ENCODE results near the gene SLX9.
"Not testable (repeated sequence)": the region's sequence is repeated elsewhere in the genome, so short reads cannot be mapped to it uniquely, and the experiment has no call there.

The SLX9 gene

GRCh38 chr21:44969931-44970755 lies 30.3 kb downstream of the SLX9 start:
- H3K4me3 ChIP-seq (ENCODE audit: low read depth, low read length): no peak overlapping the region
- DNase-seq (ENCODE audit: low read depth): no peak

GRCh38 chr21:44970766-44971671 lies 31.2 kb downstream of the SLX9 start:
- no peak for DNase-seq (ENCODE audit: low read depth)
- H3K4me3 ChIP-seq (ENCODE audit: low read depth, low read length): no peak overlapping the region

GRCh38 chr21:44971672-44971995 lies 31.8 kb downstream of the SLX9 start:
- H3K4me3 ChIP-seq (ENCODE audit: low read depth, low read length): no peak overlapping the region
- no peak for DNase-seq (ENCODE audit: low read depth)

DNA sequence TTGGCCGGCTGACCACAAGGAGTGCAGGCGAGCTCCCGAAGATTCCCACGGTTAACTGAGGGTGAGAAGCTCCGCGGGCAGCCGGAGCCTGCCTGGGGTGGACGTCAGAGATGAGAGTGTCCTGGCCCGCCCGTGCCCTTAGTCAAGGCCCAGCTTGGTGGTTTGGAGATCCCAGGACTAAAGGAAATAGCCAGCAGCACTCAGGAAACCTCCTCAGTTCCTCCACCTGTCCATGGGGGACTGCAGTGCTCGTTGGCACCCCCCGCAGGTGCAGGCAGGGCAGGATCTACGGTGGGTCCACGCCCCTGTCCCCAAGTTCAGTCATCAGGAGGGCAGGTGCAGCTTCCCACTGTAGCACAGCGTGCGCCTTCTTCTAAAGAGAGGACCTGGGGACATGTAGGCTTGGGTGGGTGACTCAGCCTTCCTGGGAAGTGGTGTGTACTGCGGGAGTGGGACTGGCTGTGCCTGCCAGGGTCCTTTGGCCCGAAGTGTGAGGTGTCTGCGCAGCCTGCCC lies 32.5 kb downstream of the SLX9 start:
- DNase-seq (ENCODE audit: low read depth): no peak
- H3K4me3 ChIP-seq (ENCODE audit: low read depth, low read length): no peak overlapping the region

- no peak for DNase-seq (ENCODE audit: low read depth)
- H3K4me3 ChIP-seq (ENCODE audit: low read depth, low read length): no peak overlapping the region
Measured at GRCh38 chr21:44972821-44973220, 33.0 kb downstream of the SLX9 start.

- no peak for DNase-seq (ENCODE audit: low read depth)
- no peak overlapping the region for H3K4me3 ChIP-seq (ENCODE audit: low read depth, low read length)
Measured at GRCh38 chr21:44973598-44973997, 33.8 kb downstream of the SLX9 start.

DNA sequence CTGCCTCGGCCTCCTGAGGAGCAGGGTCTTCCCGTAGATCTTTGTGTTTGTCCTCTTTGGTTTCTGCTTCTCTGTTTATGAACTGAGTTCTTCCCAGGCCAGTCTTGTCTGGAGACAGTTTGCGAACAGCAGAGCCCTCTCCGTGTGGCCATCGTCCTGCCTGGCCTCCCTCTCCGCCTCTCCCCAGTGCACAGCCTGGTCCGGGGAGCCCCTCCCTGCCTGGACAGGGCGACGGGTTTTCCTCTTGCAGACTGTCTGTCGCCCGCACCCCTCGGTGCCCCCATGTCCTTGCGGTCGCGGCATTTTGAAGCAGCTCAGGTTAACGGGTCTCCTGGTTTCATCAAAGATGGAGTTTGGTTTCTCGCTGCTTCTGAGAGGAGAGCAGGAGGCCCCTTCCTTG lies 34.8 kb downstream of the SLX9 start:
- no peak for DNase-seq (ENCODE audit: low read depth)
- no peak overlapping the region for H3K4me3 ChIP-seq (ENCODE audit: low read depth, low read length)

GRCh38 chr21:44975720-44976555 lies 36.1 kb downstream of the SLX9 start:
- H3K4me3 ChIP-seq (ENCODE audit: low read depth, low read length): no peak overlapping the region
- no peak for DNase-seq (ENCODE audit: low read depth)

GRCh38 chr21:44976556-44977393 lies 36.9 kb downstream of the SLX9 start:
- DNase-seq (ENCODE audit: low read depth); H3K4me3 ChIP-seq (ENCODE audit: low read depth, low read length): not testable (repeated sequence)

DNA sequence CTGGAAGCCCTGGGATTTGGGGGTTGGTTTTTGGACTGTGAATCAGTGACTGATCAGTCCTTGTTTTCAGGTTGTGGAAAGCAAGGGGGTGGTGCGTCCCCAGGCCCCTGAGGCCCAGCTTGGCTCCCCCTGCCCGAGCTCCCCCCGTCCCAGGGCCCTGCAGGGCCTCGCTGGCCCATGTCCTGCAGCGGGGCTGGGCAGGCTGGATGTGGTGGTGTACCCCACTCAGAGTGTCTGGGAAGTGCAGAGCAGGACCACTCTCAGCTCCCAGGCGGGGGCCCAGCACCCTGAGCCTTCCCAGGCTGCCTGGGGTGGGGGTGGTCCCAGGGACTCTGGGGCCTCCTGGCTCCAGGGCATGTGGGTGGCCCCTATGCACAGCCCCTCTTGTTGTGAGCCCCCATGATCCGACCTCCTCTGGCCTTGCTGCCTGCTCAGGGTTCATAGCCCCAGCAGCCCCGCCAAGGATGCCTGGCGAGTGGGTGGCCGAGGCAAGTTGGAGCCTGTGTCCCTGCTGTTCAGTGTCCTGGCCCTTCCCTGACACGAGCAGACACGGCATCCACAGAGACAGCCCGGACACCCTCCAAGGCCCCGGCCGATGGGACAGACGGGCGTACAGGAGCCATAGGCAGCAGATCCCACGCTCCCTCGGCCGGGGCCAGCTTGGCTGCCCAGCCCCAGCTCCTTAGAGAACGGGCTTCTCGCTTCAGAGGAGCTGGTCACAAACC lies 37.9 kb downstream of the SLX9 start:
- H3K4me3 ChIP-seq (ENCODE audit: low read depth, low read length): no peak overlapping the region
- DNase-seq (ENCODE audit: low read depth): no peak

- H3K4me3 ChIP-seq (ENCODE audit: low read depth, low read length): no peak overlapping the region
- no peak for DNase-seq (ENCODE audit: low read depth)
Measured at GRCh38 chr21:44979687-44980561, 40.1 kb downstream of the SLX9 start.

DNA sequence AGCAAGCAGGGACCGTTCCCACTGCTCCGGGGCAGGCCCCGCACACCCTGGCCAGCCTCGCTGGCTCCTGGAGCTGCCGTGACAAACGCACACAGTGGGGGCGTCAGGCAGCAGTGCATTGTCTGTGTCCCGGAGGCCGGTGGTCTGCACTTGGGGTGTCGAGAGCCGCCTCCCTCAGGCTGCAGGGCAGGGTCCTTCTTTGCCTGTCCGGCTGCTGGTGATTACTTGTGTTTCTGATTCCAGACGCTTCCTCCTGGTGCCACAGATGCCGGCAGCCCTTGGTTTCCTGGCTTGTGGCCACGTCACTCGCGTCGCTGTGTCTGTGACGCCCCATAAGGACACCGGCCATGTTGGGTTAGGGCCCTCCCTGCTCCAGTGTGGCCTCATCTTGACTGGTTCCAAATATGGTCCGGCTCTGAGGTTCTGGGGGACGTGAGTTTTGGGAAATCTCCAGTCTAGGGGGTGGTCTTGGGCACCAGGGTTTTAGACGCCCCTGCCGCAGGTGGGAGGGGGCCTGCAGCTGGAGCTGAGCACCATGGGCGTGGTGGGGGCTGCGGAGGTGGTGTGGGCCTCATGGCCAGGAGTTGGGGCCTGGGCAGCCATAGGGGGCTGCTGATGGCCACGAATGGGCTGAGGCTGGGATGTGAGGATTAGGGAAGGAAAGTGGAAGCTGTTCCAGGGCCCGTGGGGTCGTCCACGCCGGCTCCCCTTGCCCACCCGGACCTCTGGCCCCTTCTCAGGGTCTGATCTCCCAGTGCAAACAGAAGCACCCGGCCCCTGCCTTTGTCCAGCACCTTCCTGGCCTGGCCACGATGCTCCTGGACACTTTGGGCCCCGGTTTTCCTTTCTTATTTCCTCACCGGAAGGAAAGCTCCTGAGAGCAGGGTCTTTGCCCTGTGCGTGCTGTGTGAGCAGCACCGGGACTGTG lies 41.0 kb downstream of the SLX9 start:
- no peak for DNase-seq (ENCODE audit: low read depth)
- H3K4me3 ChIP-seq (ENCODE audit: low read depth, low read length): no peak overlapping the region

DNA sequence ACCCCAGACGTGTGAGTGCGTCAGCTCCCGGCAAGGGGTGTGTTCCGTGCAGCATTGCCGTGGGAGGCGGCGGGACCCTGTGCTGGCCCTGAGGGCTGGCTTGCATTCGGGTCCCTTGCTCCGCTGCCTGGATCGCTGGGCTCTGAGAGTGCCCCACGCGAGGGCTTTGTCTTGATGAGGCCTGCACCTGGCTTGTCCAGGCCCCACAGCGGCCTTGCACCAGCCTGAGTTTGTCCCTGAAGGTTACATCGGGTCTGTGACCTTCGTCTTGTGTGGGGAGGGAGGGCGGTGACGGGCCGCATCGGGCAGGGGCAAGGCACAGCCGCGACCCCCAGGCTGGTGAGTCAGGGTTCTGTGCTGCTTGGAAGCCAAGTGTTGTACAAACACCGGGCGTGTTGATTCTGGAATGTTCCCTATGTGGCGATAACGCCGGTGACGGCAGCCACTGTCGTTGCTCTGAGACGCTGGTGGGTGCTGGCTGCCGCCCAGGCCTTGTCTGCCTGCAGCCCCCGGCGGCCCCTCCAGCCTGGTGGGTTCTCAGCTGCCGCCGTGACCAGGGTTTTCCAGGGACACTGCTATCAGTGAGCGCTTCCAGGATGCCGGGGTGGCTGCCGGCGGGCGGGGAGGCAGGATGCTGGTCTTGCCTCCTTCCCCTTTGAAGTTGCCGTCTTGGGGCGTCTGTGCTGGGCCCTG lies 42.9 kb downstream of the SLX9 start:
- peak; percentile 62 for DNase-seq (ENCODE audit: low read depth)
- no peak overlapping the region for H3K4me3 ChIP-seq (ENCODE audit: low read depth, low read length)

- no peak overlapping the region for H3K4me3 ChIP-seq (ENCODE audit: low read depth, low read length)
- no peak for DNase-seq (ENCODE audit: low read depth)
Measured at GRCh38 chr21:44983421-44984206, 43.8 kb downstream of the SLX9 start.

GRCh38 chr21:44984428-44984791 lies 44.6 kb downstream of the SLX9 start:
- DNase-seq (ENCODE audit: low read depth): no peak
- H3K4me3 ChIP-seq (ENCODE audit: low read depth, low read length): no peak overlapping the region

All from skeletal muscle cell (primary cell).